Stimulated activated CD4-positive, alpha-beta T cell treated with anti-CD3 and anti-CD28 coated beads, Interleukin-15, amount 100 ng/mL, for 1 hour (primary cell): ENCODE results near the gene SELENON.
A peak's percentile ranks its signal among the peaks of the same experiment; 100 is the strongest.

Source experiments
- DNase-seq, 2 donors: peaks; one replicate each; pipeline ENCODE4 v3.0.0-alpha.2; 2020; ENCODE audit warnings: low read depth in 1 of 2, low spot score in 1 of 2

Gene SELENON

GRCh38 chr1:25770541-25771220 is 29.3 kb upstream of the SELENON start:
- no peak for DNase-seq

- no peak for DNase-seq
Measured at GRCh38 chr1:25771221-25772114, 28.5 kb upstream of the SELENON start.

- DNase-seq, result no peak
Measured at GRCh38 chr1:25772164-25772563, 27.8 kb upstream of the SELENON start.

GRCh38 chr1:25772692-25773245 is 27.2 kb upstream of the SELENON start:
- DNase-seq, result no peak

- DNase-seq, result no peak
Measured at GRCh38 chr1:25773441-25774125, 26.4 kb upstream of the SELENON start.

- DNase-seq, result no peak
Measured at GRCh38 chr1:25774206-25774803, 25.7 kb upstream of the SELENON start.

- DNase-seq, result peak; percentile 55 to 70
Measured at GRCh38 chr1:25774921-25775771, 24.8 kb upstream of the SELENON start.

GRCh38 chr1:25779388-25779787 is 20.6 kb upstream of the SELENON start:
- no peak for DNase-seq

GRCh38 chr1:25779894-25780293 is 20.1 kb upstream of the SELENON start:
- DNase-seq, result no peak

GRCh38 chr1:25780318-25781129 is 19.5 kb upstream of the SELENON start:
- DNase-seq, result no peak

- DNase-seq, result no peak
Measured at GRCh38 chr1:25781130-25781433, 18.9 kb upstream of the SELENON start.

- no peak for DNase-seq
Measured at GRCh38 chr1:25782608-25783201, 17.3 kb upstream of the SELENON start.

- DNase-seq, result no peak
Measured at GRCh38 chr1:25784575-25785051, 15.4 kb upstream of the SELENON start.

- no peak for DNase-seq
Measured at GRCh38 chr1:25785333-25786067, 14.5 kb upstream of the SELENON start.

- no peak for DNase-seq
Measured at GRCh38 chr1:25786887-25787759, 12.9 kb upstream of the SELENON start.

GRCh38 chr1:25787760-25788166 is 12.2 kb upstream of the SELENON start:
- no peak for DNase-seq

- DNase-seq, result no peak
Measured at GRCh38 chr1:25790472-25790871, 9.5 kb upstream of the SELENON start.
